ENCODE data around the gene KRTAP4-4. TPM values are rescaled to one million over a fixed set of nuclear protein-coding genes. Genes with fewer than 3 reads are reported as not detected.

The KRTAP4-4 gene
- total and polyA plus RNA-seq, 10 of the 15 experiments (the other 5 are each of a cell fraction or from before 2014, with no cell fraction given): not detected

GRCh38 chr17:41133880-41134735 is 26.4 kb downstream of the KRTAP4-4 start:
- no peak overlapping the region for H3K4me3 ChIP-seq
- FAIRE-seq: no peak
- in situ Hi-C loops (cut with MboI): no loop called here
- H3K79me2 ChIP-seq (ENCODE audit: control insufficient read depth, insufficient read depth, low read length): no peaks in the 10 kb centered on the region
- no peaks in the 10 kb centered on the region for H3K36me3 ChIP-seq (ENCODE audit: control insufficient read depth in 2 of 2, insufficient read depth in 2 of 2, low read length in 1 of 2)
- H3K4me1 ChIP-seq (ENCODE audit: control insufficient read depth, insufficient read depth, low read length): no peaks in the 10 kb centered on the region
- no peak for DNase-seq (ENCODE audit: low read depth, low spot score)
- intact Hi-C loops (cut with micrococcal nuclease; ENCODE audit: unreplicated experiment): no loop called here
- no peak overlapping the region for H3K4me2 ChIP-seq (ENCODE audit: control insufficient read depth, insufficient read depth)
- ChIA-PET CTCF (no interaction called here), SMC1A (ENCODE audit: uncharacterized antibody, unreplicated experiment) (no interaction called here), POLR2A (no interaction called here), RAD21 (ENCODE audit: unreplicated experiment) (no interaction called here)
- H3K27ac ChIP-seq (ENCODE audit: control insufficient read depth, insufficient read depth): no peak overlapping the region
- no peak overlapping the region for H2AFZ ChIP-seq (ENCODE audit: control insufficient read depth, low read depth, low read length)
- no peak for ATAC-seq
- no peaks in the 10 kb centered on the region for H3K27me3 ChIP-seq (replicated peaks in 1 of 2; ENCODE audit: control insufficient read depth in 2 of 2, insufficient read depth in 2 of 2, low read length in 1 of 2)
- no peaks in the 10 kb centered on the region for H3K9me3 ChIP-seq (replicated peaks; ENCODE audit: control insufficient read depth, insufficient read depth, low read length)
- no peak overlapping the region for H3K9ac ChIP-seq (ENCODE audit: control insufficient read depth, insufficient read depth, low read length)
- no peaks in the 10 kb centered on the region for H4K20me1 ChIP-seq (ENCODE audit: control insufficient read depth, insufficient read depth)
- WGBS (ENCODE audit: insufficient coverage, insufficient replicate concordance, low lambda C conversion rate, missing lambda C conversion rate): 0% methylated on average over 2 of the region's 2 CpGs
- no TSS peak for BruUV-seq (replicated peaks)
- TF ChIP-seq DPF2 (IDR thresholded peaks at IDR 0.05) (no peak), ATF2 (IDR thresholded peaks at IDR 0.05; ENCODE audit: low read length) (no peak), ZBTB33 (IDR thresholded peaks at IDR 0.05) (no peak), ZSCAN29 (IDR thresholded peaks at IDR 0.05) (no peak), CREB1 (IDR thresholded peaks at IDR 0.05; ENCODE audit: low read depth) (no peak), BHLHE40 (IDR thresholded peaks at IDR 0.05; ENCODE audit: borderline replicate concordance in 1 of 2, low read depth in 2 of 2, low read length in 1 of 2) (no peak), MYB (IDR thresholded peaks at IDR 0.05; ENCODE audit: borderline replicate concordance, low read depth, low read length) (no peak), RAD21 (IDR thresholded peaks at IDR 0.05; ENCODE audit: insufficient read depth, low read depth, low read length) (no peak), NR2C2 (IDR thresholded peaks at IDR 0.05; ENCODE audit: borderline replicate concordance, control insufficient read depth, insufficient read length, low read depth) (no peak)
